Measurements from ENCODE around the gene NUP160. TPM values are rescaled to one million over a fixed set of nuclear protein-coding genes. Genes with fewer than 3 reads are reported as not detected.
"Not testable (repeated sequence)": the region's sequence is repeated elsewhere in the genome, so short reads cannot be mapped to it uniquely, and the experiment has no call there.

NUP160 gene
- 10 to 100 TPM; 63.4 to 68.9 (median 68.5) TPM for polyA plus RNA-seq (ENCODE audit: insufficient read length in 3 of 3)

GRCh38 chr11:47847892-47848699 is at the start of gene NUP160:
Gene NUP160, minus strand, starts transcription at chr11:47848350. Its CDS starts 32 bp downstream, at chr11:47848318.
- peak; percentile 66 to 70 (median 70) for DNase-seq (ENCODE audit: low read depth in 3 of 3, low spot score in 2 of 3)

DNA sequence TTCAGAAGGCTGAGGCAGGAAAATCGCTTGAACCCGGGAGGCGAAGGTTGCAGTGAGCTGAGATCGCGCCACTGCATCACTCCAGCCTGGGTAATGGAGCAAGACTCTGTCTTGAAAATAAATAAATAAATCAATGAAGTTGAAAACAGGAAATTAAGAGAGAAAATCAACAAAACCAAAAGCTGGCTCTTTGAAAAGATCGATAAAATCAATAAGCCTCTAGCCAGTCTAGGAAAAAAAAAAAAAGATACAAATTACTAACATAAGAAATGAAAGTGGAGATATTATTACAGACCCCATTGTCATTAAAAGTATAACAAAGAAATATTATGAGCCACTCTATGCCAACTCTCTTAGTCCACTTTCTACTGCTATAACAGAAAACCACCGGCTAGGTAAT is 48.0 kb upstream of the NUP160 start:
- no peak for DNase-seq (ENCODE audit: low read depth in 3 of 3, low spot score in 2 of 3)

GRCh38 chr11:47895035-47895434 is 46.9 kb upstream of the NUP160 start:
- no peak for DNase-seq (ENCODE audit: low read depth in 3 of 3, low spot score in 2 of 3)

GRCh38 chr11:47892546-47893276 is 44.6 kb upstream of the NUP160 start:
- DNase-seq (ENCODE audit: low read depth in 3 of 3, low spot score in 2 of 3), result not testable (repeated sequence)

GRCh38 chr11:47891886-47892285 is 43.7 kb upstream of the NUP160 start:
- DNase-seq (ENCODE audit: low read depth in 3 of 3, low spot score in 2 of 3), result no peak

GRCh38 chr11:47889714-47890441 is 41.7 kb upstream of the NUP160 start:
- DNase-seq (ENCODE audit: low read depth in 3 of 3, low spot score in 2 of 3), result no peak

DNA sequence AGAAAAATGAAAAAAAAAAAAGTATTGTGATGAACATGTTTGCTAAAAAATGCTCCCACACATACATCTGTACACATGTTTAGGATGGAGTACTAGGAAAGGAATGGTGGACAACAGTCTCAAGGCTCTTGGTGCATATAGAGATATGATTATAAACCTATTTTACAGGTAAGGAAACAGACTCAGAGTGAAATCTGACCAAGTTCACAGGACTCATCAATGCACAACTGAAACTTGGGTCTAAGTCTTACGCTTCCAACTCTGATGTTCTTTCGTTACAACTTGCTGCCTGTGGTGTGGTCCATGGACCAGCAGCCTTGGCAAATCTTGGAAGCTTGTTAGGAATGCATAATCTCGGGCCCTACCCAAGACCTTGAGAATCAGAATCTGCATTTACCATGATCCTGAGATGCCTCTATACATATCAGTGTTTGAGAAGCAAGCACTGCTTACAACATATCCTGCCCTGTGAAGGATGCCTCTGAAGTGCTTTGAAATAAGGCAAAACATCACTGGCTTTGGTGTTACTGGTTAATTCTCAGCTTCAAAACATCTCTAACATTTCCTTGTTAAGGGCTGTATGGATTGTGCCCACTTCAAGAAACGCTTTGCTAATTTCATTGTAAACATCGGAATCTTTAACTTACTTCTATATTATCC is 39.9 kb upstream of the NUP160 start:
- DNase-seq (ENCODE audit: low read depth in 3 of 3, low spot score in 2 of 3), result no peak

DNA sequence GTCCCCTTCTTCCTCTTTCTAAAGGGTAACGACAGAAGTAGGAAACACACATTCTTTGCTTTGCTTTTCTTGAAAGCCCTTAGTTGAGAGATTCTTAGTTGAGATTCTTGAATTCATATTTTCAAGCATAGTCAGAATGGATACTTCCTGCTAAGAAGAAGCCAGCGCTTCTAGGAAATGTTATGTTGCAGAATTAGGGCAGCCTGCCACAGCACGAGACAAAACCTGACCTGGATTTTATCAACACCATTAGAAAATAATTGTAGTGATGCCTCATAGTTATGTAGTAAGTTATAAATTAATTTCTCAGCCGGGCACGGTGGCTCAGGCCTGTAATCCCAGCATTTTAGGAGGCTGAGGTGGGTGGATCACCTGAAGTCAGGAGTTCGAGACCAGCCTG is 37.9 kb upstream of the NUP160 start:
- DNase-seq (ENCODE audit: low read depth in 3 of 3, low spot score in 2 of 3), result no peak

- not testable (repeated sequence) for DNase-seq (ENCODE audit: low read depth in 3 of 3, low spot score in 2 of 3)
These were observed 34.3 kb upstream of the NUP160 start for GRCh38 chr11:47882437-47882836.

GRCh38 chr11:47881145-47881544 is 33.0 kb upstream of the NUP160 start:
- no peak for DNase-seq (ENCODE audit: low read depth in 3 of 3, low spot score in 2 of 3)

DNA sequence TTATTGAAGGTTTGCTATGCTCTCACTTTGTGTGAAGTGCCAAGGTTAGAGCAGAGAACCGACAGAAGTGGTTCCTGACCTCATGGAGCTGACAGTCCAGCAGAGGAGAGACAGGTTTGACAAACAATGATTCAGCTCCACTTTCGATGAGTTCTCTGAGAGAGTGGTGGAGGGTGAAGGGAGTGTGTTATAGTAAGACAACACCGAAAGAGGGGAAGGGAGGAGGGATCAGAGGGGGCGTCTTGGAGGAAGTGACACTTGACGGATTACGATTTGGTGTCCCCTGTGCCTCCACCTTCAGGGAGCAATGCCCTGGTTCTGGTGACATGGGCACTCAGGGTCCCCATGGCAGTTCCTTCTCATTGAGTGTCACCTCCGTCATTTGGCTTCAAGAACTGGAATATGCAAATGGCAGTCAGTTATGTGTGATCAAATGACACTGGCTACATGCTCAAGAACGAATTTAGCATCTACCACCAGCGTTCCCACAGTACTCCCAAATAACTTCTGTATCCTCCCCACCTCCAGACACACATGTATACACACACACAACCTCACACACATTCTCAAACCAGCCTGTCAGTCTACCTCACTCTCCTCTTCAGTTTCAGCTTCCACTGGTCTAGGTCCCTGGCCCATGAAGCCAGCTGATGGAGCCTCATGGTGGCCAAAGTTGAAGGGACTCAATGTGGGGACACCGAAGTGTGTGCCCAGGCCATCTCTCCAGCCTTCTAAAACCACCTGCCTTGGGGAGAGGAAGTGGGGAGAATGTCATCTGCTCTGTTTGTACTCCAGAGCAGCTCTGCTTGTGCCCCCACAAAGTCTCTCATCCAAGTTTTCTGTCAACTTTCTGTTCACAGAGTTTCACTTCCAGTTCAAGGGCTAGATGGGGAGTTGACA is 31.4 kb upstream of the NUP160 start:
- DNase-seq (ENCODE audit: low read depth in 3 of 3, low spot score in 2 of 3), result no peak

DNA sequence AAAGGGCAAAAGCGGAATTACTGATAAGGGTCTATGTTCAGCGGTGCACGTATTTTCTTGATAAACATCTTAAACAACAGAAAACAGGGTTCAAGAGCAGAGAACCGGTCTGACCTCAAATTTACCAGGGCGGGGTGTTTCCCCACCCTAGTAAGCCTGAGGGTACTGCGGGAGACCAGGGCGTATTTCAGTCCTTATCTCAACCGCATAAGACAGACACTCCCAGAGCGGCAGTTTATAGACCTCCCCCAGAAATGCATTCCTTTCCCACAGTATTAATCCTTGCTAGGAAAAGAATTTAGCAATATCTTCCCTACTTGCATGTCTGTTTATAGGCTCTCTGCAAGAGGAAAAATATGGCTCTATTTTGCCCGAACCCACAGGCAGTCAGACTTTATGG is 27.7 kb upstream of the NUP160 start:
- DNase-seq (ENCODE audit: low read depth in 3 of 3, low spot score in 2 of 3), result not testable (repeated sequence)

DNA sequence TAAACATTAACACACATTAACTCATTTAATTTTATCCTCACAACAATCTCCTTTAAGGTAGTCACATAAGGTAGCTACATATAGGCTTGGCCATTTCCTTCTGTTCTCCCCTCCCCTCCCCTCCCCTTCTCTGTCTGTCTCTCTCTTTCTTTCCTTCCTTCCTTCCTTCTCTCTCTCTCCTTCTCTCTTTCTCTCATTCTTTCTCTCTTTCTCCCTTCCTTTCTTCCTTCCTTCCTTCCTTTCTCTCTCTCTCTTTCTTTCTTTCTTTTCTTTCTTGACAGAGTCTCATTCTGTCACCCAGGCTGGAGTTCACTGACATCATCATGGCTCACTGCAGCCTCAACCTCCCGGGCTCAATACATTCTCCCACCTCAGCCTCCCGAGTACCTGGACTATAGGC is 22.3 kb upstream of the NUP160 start:
- no peak for DNase-seq (ENCODE audit: low read depth in 3 of 3, low spot score in 2 of 3)

DNA sequence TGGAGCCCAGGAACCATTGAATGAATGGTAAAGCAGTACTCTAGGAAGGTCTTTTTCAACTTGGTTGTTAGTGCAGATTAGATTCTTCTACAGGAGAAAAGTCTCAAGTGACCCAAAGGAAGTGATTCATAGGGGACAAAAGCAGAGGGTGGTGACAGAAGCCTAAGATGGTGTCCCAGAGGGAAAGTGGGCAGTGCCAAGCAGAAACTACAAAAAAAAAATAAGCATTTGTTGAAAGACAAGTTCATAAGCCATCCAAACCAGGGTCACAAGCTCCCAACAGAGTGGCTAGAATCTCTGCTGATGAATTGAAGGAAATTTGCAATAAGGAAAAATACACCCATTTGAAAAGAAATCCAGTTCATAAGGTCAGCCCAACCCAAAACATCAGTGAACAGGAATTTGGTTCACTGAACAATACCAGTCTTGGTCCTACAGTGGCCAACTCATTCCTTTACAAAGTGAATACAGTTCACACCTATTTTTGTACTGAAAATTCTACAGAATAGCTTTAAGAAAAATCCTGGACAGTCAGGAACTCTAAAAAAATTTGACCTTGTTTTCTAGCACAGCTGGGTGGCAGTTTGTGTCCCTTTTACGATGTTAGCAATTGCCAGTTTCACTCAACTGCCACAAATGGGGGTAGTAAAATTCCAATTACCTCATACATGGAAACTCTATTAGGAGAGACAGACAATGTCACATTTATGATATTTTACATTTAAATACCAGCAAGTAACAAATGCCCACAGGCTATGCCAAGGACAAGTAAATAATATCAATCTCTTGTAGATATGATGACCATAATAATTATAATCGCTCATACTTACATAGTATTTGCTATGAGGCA is 21.6 kb upstream of the NUP160 start:
- DNase-seq (ENCODE audit: low read depth in 3 of 3, low spot score in 2 of 3), result no peak

DNA sequence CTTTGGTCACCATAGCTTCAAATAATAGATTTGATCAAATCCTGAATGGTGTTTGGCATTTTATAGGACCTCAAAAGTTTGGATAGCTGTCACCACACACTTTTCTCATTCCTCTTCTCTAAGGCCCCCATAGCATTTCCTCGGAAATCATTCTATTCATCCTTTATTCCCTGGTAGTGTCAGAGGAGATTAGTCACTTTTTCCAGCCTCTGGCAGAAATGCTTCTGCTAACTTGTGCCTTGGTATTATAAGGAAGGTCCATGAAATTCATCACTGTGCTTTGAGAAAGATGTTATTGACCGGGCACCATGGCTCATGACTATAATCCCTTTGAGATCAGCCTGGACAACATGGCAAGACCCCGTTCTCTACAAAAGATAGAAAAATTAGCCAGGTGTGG is 19.7 kb upstream of the NUP160 start:
- no peak for DNase-seq (ENCODE audit: low read depth in 3 of 3, low spot score in 2 of 3)

- not testable (repeated sequence) for DNase-seq (ENCODE audit: low read depth in 3 of 3, low spot score in 2 of 3)
These were observed 18.7 kb upstream of the NUP160 start for GRCh38 chr11:47866892-47867291.

DNA sequence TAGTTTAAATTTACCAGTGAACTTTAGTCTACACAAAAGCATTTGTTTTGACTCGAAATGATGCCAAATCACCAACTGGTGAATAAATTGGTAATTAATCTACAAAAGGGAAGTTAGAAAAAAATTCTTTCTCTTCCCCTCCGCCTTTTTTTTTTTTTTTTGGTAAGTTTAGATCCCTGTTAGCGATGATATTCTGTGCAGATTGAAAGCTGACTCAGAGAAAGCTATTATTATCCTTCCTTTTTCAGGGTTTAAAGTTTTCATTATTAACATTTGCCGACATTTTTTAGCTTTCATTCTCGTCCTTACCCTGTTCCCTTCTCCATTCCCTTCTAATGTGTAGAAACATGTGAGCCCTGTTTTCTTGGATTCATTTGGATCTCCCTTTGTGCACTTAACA is 16.8 kb upstream of the NUP160 start:
- no peak for DNase-seq (ENCODE audit: low read depth in 3 of 3, low spot score in 2 of 3)

DNA sequence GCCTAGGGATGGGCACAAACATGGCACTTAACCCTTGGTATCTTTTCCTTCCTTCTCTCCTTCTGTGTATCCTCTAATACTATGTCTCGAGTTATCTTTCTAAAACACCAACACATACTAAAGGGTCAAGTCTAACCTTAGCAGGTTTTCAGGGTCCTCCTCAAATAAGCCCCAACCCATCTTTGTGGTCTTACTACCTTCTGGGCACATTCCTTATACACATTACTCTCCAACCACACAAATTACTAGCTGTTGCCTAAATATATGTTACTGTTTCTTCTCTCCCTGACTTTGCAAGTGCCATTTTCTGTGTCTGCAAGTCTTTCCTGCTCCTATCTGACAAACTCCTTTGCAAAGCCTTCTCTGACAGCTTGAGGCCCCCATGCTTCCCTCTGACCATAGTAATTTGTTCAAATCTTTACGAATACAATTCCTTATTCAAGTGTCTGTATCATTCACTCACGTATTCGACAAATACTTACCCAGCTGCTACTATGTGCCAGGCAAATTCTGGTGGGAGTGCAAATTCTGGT is 15.8 kb upstream of the NUP160 start:
- no peak for DNase-seq (ENCODE audit: low read depth in 3 of 3, low spot score in 2 of 3)

Measured in right renal cortex interstitium (tissue), 3 donors.